ENCODE results near the gene ARHGEF7.

ARHGEF7 gene

GRCh38 chr13:111315347-111315995 is 200.4 kb downstream of the ARHGEF7 start:
- DNase-seq = no peak

GRCh38 chr13:111316161-111316730 is 201.1 kb downstream of the ARHGEF7 start:
- DNase-seq = no peak

GRCh38 chr13:111317042-111317550 is 202.0 kb downstream of the ARHGEF7 start:
- no peak for DNase-seq

GRCh38 chr13:111317571-111318345 is 202.6 kb downstream of the ARHGEF7 start:
- no peak for DNase-seq

GRCh38 chr13:111318386-111318785 is 203.3 kb downstream of the ARHGEF7 start:
- DNase-seq = no peak

GRCh38 chr13:111319521-111319920 is 204.4 kb downstream of the ARHGEF7 start:
- no peak for DNase-seq

GRCh38 chr13:111319998-111320911 is 205.1 kb downstream of the ARHGEF7 start, which contains the start of gene TEX29:
TEX29 (plus strand) TSS chr13:111320642; CDS start chr13:111320891, 249 bp downstream.
- DNase-seq = no peak

- DNase-seq = no peak
Observed at GRCh38 chr13:111322001-111322915, 207.1 kb downstream of the ARHGEF7 start.

- DNase-seq = no peak
Observed at GRCh38 chr13:111322916-111323331, 207.8 kb downstream of the ARHGEF7 start.

- no peak for DNase-seq
Observed at GRCh38 chr13:111323549-111323948, 208.4 kb downstream of the ARHGEF7 start.

GRCh38 chr13:111323950-111324651 is 209.0 kb downstream of the ARHGEF7 start:
- DNase-seq = no peak

GRCh38 chr13:111324736-111325135 is 209.6 kb downstream of the ARHGEF7 start:
- no peak for DNase-seq

GRCh38 chr13:111325146-111325890 is 210.2 kb downstream of the ARHGEF7 start:
- no peak for DNase-seq

- no peak for DNase-seq
Observed at GRCh38 chr13:111325941-111326620, 211.0 kb downstream of the ARHGEF7 start.

- no peak for DNase-seq
Observed at GRCh38 chr13:111326621-111326965, 211.5 kb downstream of the ARHGEF7 start.

- DNase-seq = no peak
Observed at GRCh38 chr13:111326981-111327642, 212.0 kb downstream of the ARHGEF7 start.

GRCh38 chr13:111327730-111328573 is 212.8 kb downstream of the ARHGEF7 start:
- DNase-seq = no peak
